ENCODE data around the gene DCPS. TPM values are rescaled to one million over a fixed set of nuclear protein-coding genes. Genes with fewer than 3 reads are reported as not detected.

Gene DCPS
- total and polyA plus RNA-seq, 2 of the 4 experiments (the other 2 are of a cell fraction) = 19.7 to 34.8 TPM

DNA sequence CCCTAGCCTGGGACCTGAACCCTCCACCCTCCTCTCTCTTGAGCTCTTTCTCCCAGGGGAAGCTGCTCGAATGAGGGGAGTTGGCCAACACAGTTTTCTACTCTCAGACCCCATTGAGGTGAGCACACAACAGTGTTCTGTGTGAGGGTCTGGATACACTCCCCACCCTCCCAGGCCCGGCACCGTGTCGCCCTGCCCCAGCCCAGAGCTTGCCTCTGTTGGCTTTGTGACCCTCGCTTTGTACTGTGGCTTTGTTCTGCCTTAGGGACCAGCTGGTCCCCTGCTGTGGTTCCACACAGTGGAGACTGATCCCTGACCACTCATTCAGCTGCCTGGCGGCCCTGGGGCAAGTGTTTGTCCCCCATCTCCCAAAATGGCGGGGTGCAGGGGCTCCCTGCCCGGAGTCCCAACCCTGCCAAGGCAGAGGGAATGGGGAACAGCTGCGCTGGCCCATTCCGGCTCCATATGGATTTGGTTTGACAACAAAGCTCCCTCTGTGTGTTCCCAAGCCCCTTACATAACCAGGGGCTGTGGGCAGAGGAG is 59.9 kb downstream of the DCPS start:
- H3K36me3 ChIP-seq (ENCODE audit: control insufficient read depth, insufficient read depth, low read length) = no peaks in the 10 kb centered on the region
- no peaks in the 10 kb centered on the region; the same call in 1 of the 2 replicates for H3K9me1 ChIP-seq (ENCODE audit: insufficient read depth, low read length)
- H3K4ac ChIP-seq (ENCODE audit: low read depth, low read length) = no peak overlapping the region
- ChIA-PET CTCF (no interaction called here), POLR2A (ENCODE audit: unreplicated experiment) (no interaction called here)
- dilution Hi-C loops (cut with HindIII; ENCODE audit: low sequenced_read_pairs, unreplicated experiment) (no loop called here), in situ Hi-C loops (cut with MboI; ENCODE audit: low sequenced_read_pairs) (no loop called here), intact Hi-C loops (cut with micrococcal nuclease) (no loop called here)
- ATAC-seq (ENCODE audit: low read depth) = no peak
- no peak overlapping the region for H3K18ac ChIP-seq (ENCODE audit: low read depth, low read length)
- WGBS, 2 experiments (ENCODE audit: extremely low coverage in 2 of 2, insufficient read length in 1 of 2) = no CpG with 5 or more reads among the region's 10 CpGs
- H2BK20ac ChIP-seq (ENCODE audit: low read depth, low read length) = no peak overlapping the region
- no peak for DNase-seq
- no peak overlapping the region for H2BK15ac ChIP-seq (ENCODE audit: low read depth, low read length)
- no peak overlapping the region for H4K91ac ChIP-seq (ENCODE audit: insufficient read depth, low read depth, low read length)
- H3K27ac ChIP-seq (ENCODE audit: insufficient read depth, low read length) = no peak overlapping the region
- no peak overlapping the region for H2AFZ ChIP-seq (replicated peaks; ENCODE audit: low read length, poor library complexity)
- no peak for TF ChIP-seq RFX5 (IDR thresholded peaks at IDR 0.05; ENCODE audit: low read depth, low read length)
- no peak for TF ChIP-seq CEBPB (IDR thresholded peaks at IDR 0.05; ENCODE audit: low read depth, low read length)
- TF ChIP-seq POLR2A (IDR thresholded peaks at IDR 0.05; ENCODE audit: low read depth, low read length) = no peak
- no peak for TF ChIP-seq CHD1 (IDR thresholded peaks at IDR 0.05; ENCODE audit: low read depth, low read length)
- TF ChIP-seq SMC3 (IDR thresholded peaks at IDR 0.05; ENCODE audit: low read depth, low read length) = no peak
- TF ChIP-seq MXI1 (IDR thresholded peaks at IDR 0.05; ENCODE audit: borderline replicate concordance, low read depth, low read length) = no peak
- TF ChIP-seq MAFK (IDR thresholded peaks at IDR 0.05; ENCODE audit: low read depth, low read length) = no peak
- TF ChIP-seq RAD21 (IDR thresholded peaks at IDR 0.05; ENCODE audit: low read length) = no peak
- TF ChIP-seq BHLHE40 (IDR thresholded peaks at IDR 0.05; ENCODE audit: low read depth, low read length) = no peak
- TF ChIP-seq, protein P1, sequence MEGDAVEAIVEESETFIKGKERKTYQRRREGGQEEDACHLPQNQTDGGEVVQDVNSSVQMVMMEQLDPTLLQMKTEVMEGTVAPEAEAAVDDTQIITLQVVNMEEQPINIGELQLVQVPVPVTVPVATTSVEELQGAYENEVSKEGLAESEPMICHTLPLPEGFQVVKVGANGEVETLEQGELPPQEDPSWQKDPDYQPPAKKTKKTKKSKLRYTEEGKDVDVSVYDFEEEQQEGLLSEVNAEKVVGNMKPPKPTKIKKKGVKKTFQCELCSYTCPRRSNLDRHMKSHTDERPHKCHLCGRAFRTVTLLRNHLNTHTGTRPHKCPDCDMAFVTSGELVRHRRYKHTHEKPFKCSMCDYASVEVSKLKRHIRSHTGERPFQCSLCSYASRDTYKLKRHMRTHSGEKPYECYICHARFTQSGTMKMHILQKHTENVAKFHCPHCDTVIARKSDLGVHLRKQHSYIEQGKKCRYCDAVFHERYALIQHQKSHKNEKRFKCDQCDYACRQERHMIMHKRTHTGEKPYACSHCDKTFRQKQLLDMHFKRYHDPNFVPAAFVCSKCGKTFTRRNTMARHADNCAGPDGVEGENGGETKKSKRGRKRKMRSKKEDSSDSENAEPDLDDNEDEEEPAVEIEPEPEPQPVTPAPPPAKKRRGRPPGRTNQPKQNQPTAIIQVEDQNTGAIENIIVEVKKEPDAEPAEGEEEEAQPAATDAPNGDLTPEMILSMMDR (conservative IDR thresholded peaks at IDR 0.05; ENCODE audit: low read depth, low read length) = no peak
- TF ChIP-seq NFE2L2 (IDR thresholded peaks at IDR 0.05; ENCODE audit: low read depth, low read length) = no peak
- TF ChIP-seq, protein P2, sequence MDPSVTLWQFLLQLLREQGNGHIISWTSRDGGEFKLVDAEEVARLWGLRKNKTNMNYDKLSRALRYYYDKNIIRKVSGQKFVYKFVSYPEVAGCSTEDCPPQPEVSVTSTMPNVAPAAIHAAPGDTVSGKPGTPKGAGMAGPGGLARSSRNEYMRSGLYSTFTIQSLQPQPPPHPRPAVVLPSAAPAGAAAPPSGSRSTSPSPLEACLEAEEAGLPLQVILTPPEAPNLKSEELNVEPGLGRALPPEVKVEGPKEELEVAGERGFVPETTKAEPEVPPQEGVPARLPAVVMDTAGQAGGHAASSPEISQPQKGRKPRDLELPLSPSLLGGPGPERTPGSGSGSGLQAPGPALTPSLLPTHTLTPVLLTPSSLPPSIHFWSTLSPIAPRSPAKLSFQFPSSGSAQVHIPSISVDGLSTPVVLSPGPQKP (IDR thresholded peaks at IDR 0.05; ENCODE audit: borderline replicate concordance, low read depth, low read length) = no peak
- no peak for TF ChIP-seq RCOR1 (IDR thresholded peaks at IDR 0.05; ENCODE audit: insufficient replicate concordance, low read length)
- TF ChIP-seq FOS (IDR thresholded peaks at IDR 0.05; ENCODE audit: low read depth, low read length) = no peak
- TF ChIP-seq, protein P3, sequence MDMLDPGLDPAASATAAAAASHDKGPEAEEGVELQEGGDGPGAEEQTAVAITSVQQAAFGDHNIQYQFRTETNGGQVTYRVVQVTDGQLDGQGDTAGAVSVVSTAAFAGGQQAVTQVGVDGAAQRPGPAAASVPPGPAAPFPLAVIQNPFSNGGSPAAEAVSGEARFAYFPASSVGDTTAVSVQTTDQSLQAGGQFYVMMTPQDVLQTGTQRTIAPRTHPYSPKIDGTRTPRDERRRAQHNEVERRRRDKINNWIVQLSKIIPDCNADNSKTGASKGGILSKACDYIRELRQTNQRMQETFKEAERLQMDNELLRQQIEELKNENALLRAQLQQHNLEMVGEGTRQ (IDR thresholded peaks at IDR 0.05; ENCODE audit: low read depth, low read length) = no peak
- TF ChIP-seq MAZ (IDR thresholded peaks at IDR 0.05; ENCODE audit: borderline replicate concordance, low read depth, low read length) = no peak
- H3K27me3 ChIP-seq (ENCODE audit: control insufficient read depth, insufficient read depth, low read length) = no peaks in the 10 kb centered on the region
- no peak overlapping the region for H2AK5ac ChIP-seq (ENCODE audit: low read depth, low read length)
- peaks cover 5% of the 10 kb centered on the region; the same call in 1 of the 2 replicates for H3K4me1 ChIP-seq (ENCODE audit: control insufficient read depth, insufficient read depth, low read length)
- H2AK9ac ChIP-seq (replicated peaks; ENCODE audit: low read depth, low read length, poor library complexity) = no peak overlapping the region
- H2BK5ac ChIP-seq (ENCODE audit: low read depth, low read length, poor library complexity, severe bottlenecking) = no peak overlapping the region
- H4K20me1 ChIP-seq (ENCODE audit: insufficient read depth, low read length) = peaks cover 4% of the 10 kb centered on the region
- no peak overlapping the region for H3K23ac ChIP-seq (ENCODE audit: low read depth, low read length)
- no peak overlapping the region for H3K14ac ChIP-seq (replicated peaks; ENCODE audit: low read depth, low read length)
- no peak overlapping the region for H4K5ac ChIP-seq (ENCODE audit: low read depth, low read length)
- H3K4me2 ChIP-seq (ENCODE audit: low read depth, low read length) = no peak overlapping the region
- H3K9ac ChIP-seq (ENCODE audit: low read depth, low read length) = no peak overlapping the region
- H2BK120ac ChIP-seq (ENCODE audit: low read depth, low read length) = no peak overlapping the region
- H3K4me3 ChIP-seq (ENCODE audit: insufficient read depth, low read depth, low read length) = no peak overlapping the region
- BruUV-seq (replicated peaks) = no TSS peak
- peaks cover 10 to 25% of the 10 kb centered on the region in 2 experiments; a peak in 2 of 4 replicates for H3K79me1 ChIP-seq (ENCODE audit: low read depth in 1 of 2, low read length in 2 of 2)
- H4K8ac ChIP-seq (ENCODE audit: low read depth in 2 of 2, low read length in 2 of 2) = no peak overlapping the region
- H3K56ac ChIP-seq (ENCODE audit: extremely low read depth, insufficient read depth, low read length) = no peak overlapping the region
- no peaks in the 10 kb centered on the region for H3K9me3 ChIP-seq (ENCODE audit: control insufficient read depth, insufficient read depth, low read length)

Measured in IMR-90 (cell line).